Trophoblast cell (in vitro differentiated cells and primary cell): ENCODE data around the gene RAB33B.

Experiments
- DNase-seq, 2 donors: peaks; one replicate each; pipeline ENCODE4 v3.0.0-alpha.2; 2016
- H2AFZ ChIP-seq: 2 replicates; pipeline ENCODE4 v1.6.1; 2013; ENCODE audit warnings: low read length, moderate library complexity, mild to moderate bottlenecking; ENCODE audit not compliant: insufficient read depth, poor library complexity
- H2AK5ac ChIP-seq: 2 replicates; pipeline ENCODE4 v1.6.1; 2013; ENCODE audit warnings: mild to moderate bottlenecking, low read length
- H2BK120ac ChIP-seq: 2 replicates; pipeline ENCODE4 v1.6.1; 2013; ENCODE audit warnings: low read length, mild to moderate bottlenecking, moderate library complexity; ENCODE audit not compliant: insufficient read depth, poor library complexity
- H2BK12ac ChIP-seq: 2 replicates; pipeline ENCODE4 v1.6.1; 2013; ENCODE audit warnings: mild to moderate bottlenecking, low read length, moderate library complexity
- H2BK5ac ChIP-seq: 2 replicates; pipeline ENCODE4 v1.6.1; 2013; ENCODE audit warnings: low read length, low read depth, moderate library complexity, mild to moderate bottlenecking; ENCODE audit not compliant: poor library complexity
- H3K14ac ChIP-seq: 2 replicates; pipeline ENCODE4 v1.6.1; 2013; ENCODE audit warnings: mild to moderate bottlenecking, low read length
- H3K18ac ChIP-seq: 2 replicates; pipeline ENCODE4 v1.6.1; 2013; ENCODE audit warnings: mild to moderate bottlenecking, low read length
- H3K23ac ChIP-seq: 2 replicates; pipeline ENCODE4 v1.6.1; 2013; ENCODE audit warnings: low read length
- H3K27ac ChIP-seq: 2 replicates; pipeline ENCODE4 v1.5.1; 2013; ENCODE audit warnings: low read depth, mild to moderate bottlenecking, inconsistent platforms, low read length, moderate library complexity
- H3K27me3 ChIP-seq: 2 replicates; pipeline ENCODE4 v1.6.1; 2013; ENCODE audit warnings: inconsistent platforms, mild to moderate bottlenecking, low read length, moderate library complexity; ENCODE audit not compliant: insufficient read depth
- H3K36me3 ChIP-seq, 2 experiments: 1 replicate in 1 of 2; 2 replicates in 1 of 2; pipeline ENCODE4 v1.6.1; 2013; ENCODE audit warnings: low read length in 2 of 2, mild to moderate bottlenecking in 2 of 2, moderate library complexity in 1 of 2; ENCODE audit not compliant: insufficient read depth in 2 of 2, control insufficient read depth in 1 of 2
- H3K4ac ChIP-seq: 2 replicates; pipeline ENCODE4 v1.6.1; 2013; ENCODE audit warnings: low read depth, mild to moderate bottlenecking, low read length, moderate library complexity
- H3K4me1 ChIP-seq, 2 experiments: 1 replicate in 1 of 2; 2 replicates in 1 of 2; pipeline ENCODE4 v1.6.1; 2013; ENCODE audit warnings: low read length in 2 of 2, mild to moderate bottlenecking in 2 of 2, moderate library complexity in 1 of 2; ENCODE audit not compliant: insufficient read depth in 2 of 2, control insufficient read depth in 1 of 2
- H3K4me2 ChIP-seq: 2 replicates; pipeline ENCODE4 v1.6.1; 2013; ENCODE audit warnings: inconsistent platforms, mild to moderate bottlenecking, low read length, moderate library complexity
- H3K4me3 ChIP-seq: 2 replicates; pipeline ENCODE4 v1.5.1; 2013; ENCODE audit warnings: mild to moderate bottlenecking, low read depth, low read length, inconsistent platforms
- H3K79me1 ChIP-seq: one replicate; pipeline ENCODE4 v1.6.1; 2013; ENCODE audit warnings: low read length
- H3K79me2 ChIP-seq: 2 replicates; pipeline ENCODE4 v1.6.1; 2013; ENCODE audit warnings: low read length, mild to moderate bottlenecking; ENCODE audit not compliant: control insufficient read depth, insufficient read depth, poor library complexity
- H3K9ac ChIP-seq: 2 replicates; pipeline ENCODE4 v1.6.1; 2013; ENCODE audit warnings: mild to moderate bottlenecking, low read length
- H3K9me3 ChIP-seq: 2 replicates; pipeline ENCODE4 v1.6.1; 2013; ENCODE audit warnings: low read depth, mild to moderate bottlenecking, control low read depth, inconsistent platforms, low read length; ENCODE audit not compliant: insufficient read depth
- H4K12ac ChIP-seq: 2 replicates; pipeline ENCODE4 v1.6.1; 2013; ENCODE audit warnings: low read depth, mild to moderate bottlenecking, low read length, moderate library complexity
- H4K8ac ChIP-seq: 2 replicates; pipeline ENCODE4 v1.6.1; 2013; ENCODE audit warnings: low read depth, mild to moderate bottlenecking, low read length, moderate library complexity
- H4K91ac ChIP-seq: one replicate; pipeline ENCODE4 v1.6.1; 2013; ENCODE audit warnings: low read depth, mild to moderate bottlenecking, low read length, moderate library complexity
- WGBS: extraction: QIAGEN DNeasy Blood & Tissue Kit; methylation state at CpG from one replicate; pipeline ENCODE4 v1.1.7; 2013; ENCODE audit warnings: missing lambda C conversion rate; ENCODE audit not compliant: insufficient read length, insufficient coverage; ENCODE audit errors: extremely low coverage; 5-methylcytosine and 5-hydroxymethylcytosine counted together

The RAB33B gene

DNA sequence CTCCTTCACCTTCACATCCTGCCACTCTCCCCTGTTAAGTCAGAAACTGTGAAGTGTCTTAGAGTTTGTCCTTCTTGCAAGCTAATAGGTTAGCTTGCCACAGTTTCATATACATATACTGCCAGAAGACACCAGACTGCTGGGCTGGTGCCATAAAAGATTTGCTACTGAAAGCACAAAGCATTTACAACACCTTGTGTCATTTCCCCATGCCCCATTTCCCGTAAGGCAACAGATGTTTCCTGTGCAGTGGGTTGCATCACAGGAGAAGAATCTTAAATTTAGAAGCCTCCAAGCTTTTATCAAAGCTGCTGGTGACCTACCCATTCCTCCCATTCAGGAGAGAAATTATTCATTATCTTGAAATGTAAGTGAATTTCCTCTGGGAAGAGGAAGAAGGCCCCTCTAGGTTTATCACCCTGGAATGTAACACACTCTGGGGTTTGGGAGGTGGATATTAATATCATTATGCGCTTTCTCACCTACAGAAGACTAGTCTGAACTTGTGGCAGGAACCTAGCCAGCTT lies 34.5 kb upstream of the RAB33B start:
- Histone ChIP-seq H3K14ac (no peak overlapping the region), H4K12ac (no peak overlapping the region), H3K27ac (no peak overlapping the region), H3K79me2 (no peaks in the 10 kb centered on the region), H2AFZ (no peak overlapping the region), H2BK120ac (no peak overlapping the region), H3K4me2 (no peak overlapping the region), H3K36me3 (no peaks in the 10 kb centered on the region), H3K4me1 (no peaks in the 10 kb centered on the region), H3K9ac (no peak overlapping the region), H3K79me1 (no peaks in the 10 kb centered on the region), H3K27me3 (no peaks in the 10 kb centered on the region), H3K4ac (no peak overlapping the region), H3K23ac (no peak overlapping the region), H3K18ac (no peak overlapping the region), H2BK12ac (no peak overlapping the region), H4K8ac (no peak overlapping the region), H2AK5ac (no peak overlapping the region), H3K4me3 (no peak overlapping the region), H2BK5ac (no peak overlapping the region), H3K9me3 (no peaks in the 10 kb centered on the region), H4K91ac (no peak overlapping the region)
- DNase-seq, result peak; percentile 65 to 84
- WGBS, result no CpG with 5 or more reads among the region's 2 CpGs

DNA sequence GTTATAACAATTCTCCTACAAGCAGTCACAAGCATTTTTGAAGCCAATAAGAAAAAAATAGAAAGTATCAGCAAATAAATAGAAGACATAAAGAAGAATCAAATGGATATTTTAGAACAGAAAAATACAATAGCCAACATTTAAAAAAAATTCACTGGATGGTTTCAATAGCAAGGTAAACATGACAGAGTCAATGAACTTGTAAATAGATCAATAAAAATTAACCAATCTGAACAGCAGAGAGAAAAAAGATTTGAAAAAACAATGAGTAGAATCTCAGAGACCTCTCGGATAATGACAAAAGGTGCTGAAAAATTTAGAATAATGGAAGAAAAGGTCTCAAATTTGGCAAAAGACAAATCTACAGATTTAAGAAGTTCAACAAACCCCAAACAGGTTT lies 33.3 kb upstream of the RAB33B start:
- no peak overlapping the region for H4K8ac ChIP-seq
- H3K9me3 ChIP-seq, result no peaks in the 10 kb centered on the region
- H3K23ac ChIP-seq, result no peak overlapping the region
- H3K27me3 ChIP-seq, result no peaks in the 10 kb centered on the region
- H2AK5ac ChIP-seq, result no peak overlapping the region
- H4K12ac ChIP-seq, result no peak overlapping the region
- DNase-seq, result no peak
- H2BK120ac ChIP-seq, result no peak overlapping the region
- no peak overlapping the region for H4K91ac ChIP-seq
- no peaks in the 10 kb centered on the region for H3K79me1 ChIP-seq
- no CpG with 5 or more reads among the region's 1 CpG for WGBS
- no peaks in the 10 kb centered on the region for H3K79me2 ChIP-seq
- H3K27ac ChIP-seq, result no peak overlapping the region
- H2BK5ac ChIP-seq, result no peak overlapping the region
- no peak overlapping the region for H3K14ac ChIP-seq
- H3K4me1 ChIP-seq, result no peaks in the 10 kb centered on the region
- no peak overlapping the region for H3K4ac ChIP-seq
- H3K36me3 ChIP-seq, result no peaks in the 10 kb centered on the region
- no peak overlapping the region for H3K4me2 ChIP-seq
- H3K18ac ChIP-seq, result no peak overlapping the region
- no peak overlapping the region for H2BK12ac ChIP-seq
- no peak overlapping the region for H3K9ac ChIP-seq
- H3K4me3 ChIP-seq, result no peak overlapping the region
- H2AFZ ChIP-seq, result no peak overlapping the region

DNA sequence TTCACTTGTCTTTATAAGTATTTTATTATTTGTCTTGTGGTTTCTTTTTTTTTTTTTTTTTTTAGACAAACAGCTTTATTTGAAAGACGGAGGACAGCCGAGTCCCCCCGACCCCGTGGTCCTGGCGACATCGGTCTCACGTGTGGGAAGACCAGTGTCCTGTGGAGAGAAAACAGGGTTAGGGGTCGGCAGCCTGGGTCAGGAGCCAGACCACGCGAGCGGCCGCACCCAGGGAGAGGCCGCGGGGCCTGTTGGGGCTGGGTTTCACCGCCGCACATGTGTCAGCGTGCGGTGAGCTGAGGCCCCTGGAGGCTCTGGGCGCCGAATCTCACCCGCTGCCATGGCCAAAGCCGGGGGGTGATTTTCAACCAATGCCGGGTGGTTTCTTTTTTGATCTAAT lies 17.8 kb upstream of the RAB33B start:
- Histone ChIP-seq H3K4me2 (no peak overlapping the region), H3K18ac (no peak overlapping the region), H2AFZ (no peak overlapping the region), H3K27me3 (no peaks in the 10 kb centered on the region), H3K4me3 (no peak overlapping the region), H4K91ac (no peak overlapping the region), H2AK5ac (no peak overlapping the region), H3K9me3 (peaks cover 4% of the 10 kb centered on the region), H3K27ac (no peak overlapping the region), H3K9ac (no peak overlapping the region), H2BK12ac (no peak overlapping the region), H3K14ac (no peak overlapping the region), H3K23ac (no peak overlapping the region), H2BK120ac (no peak overlapping the region), H3K36me3 (peaks cover 5 to 6% of the 10 kb centered on the region in 2 experiments), H3K4me1 (peaks cover 0 to 3% of the 10 kb centered on the region in 2 experiments), H4K8ac (no peak overlapping the region), H4K12ac (no peak overlapping the region), H3K4ac (no peak overlapping the region), H3K79me1 (no peaks in the 10 kb centered on the region), H2BK5ac (no peak overlapping the region), H3K79me2 (no peaks in the 10 kb centered on the region)
- WGBS, result no CpG with 5 or more reads among the region's 23 CpGs
- no peak for DNase-seq

DNA sequence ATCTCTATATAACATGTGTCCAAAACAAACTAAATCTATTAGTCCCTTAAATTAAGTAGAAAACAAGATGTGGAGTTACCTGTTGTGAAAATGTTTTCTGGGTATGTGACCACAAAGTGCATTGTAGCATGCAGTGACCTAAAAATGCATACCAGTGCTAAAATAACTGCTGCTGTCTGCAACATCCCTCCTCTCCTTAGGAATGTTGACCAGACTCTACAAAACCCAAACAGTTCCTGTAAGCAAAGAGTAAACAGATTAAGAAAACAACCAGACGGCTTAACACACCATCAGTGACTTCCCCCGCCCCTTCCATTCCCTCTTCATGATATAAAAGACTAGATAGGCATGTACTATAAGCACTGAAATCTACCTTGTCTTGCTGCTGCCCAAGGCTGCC lies 15.8 kb upstream of the RAB33B start:
- H3K27me3 ChIP-seq, result no peaks in the 10 kb centered on the region
- H3K4ac ChIP-seq, result no peak overlapping the region
- no peak overlapping the region for H4K91ac ChIP-seq
- H2BK120ac ChIP-seq, result no peak overlapping the region
- H3K79me1 ChIP-seq, result no peaks in the 10 kb centered on the region
- H3K36me3 ChIP-seq, result peaks cover 3 to 6% of the 10 kb centered on the region in 2 experiments
- H2BK12ac ChIP-seq, result no peak overlapping the region
- H3K9ac ChIP-seq, result no peak overlapping the region
- DNase-seq, result no peak
- no peak overlapping the region for H2BK5ac ChIP-seq
- no peak overlapping the region for H2AFZ ChIP-seq
- no peak overlapping the region for H3K18ac ChIP-seq
- H3K14ac ChIP-seq, result no peak overlapping the region
- H3K79me2 ChIP-seq, result no peaks in the 10 kb centered on the region
- no peak overlapping the region for H3K4me3 ChIP-seq
- H4K8ac ChIP-seq, result no peak overlapping the region
- no peak overlapping the region for H3K4me2 ChIP-seq
- peaks cover 0 to 3% of the 10 kb centered on the region in 2 experiments for H3K4me1 ChIP-seq
- no CpG with 5 or more reads among the region's 2 CpGs for WGBS
- H3K27ac ChIP-seq, result peak overlapping the region; percentile 52
- H3K9me3 ChIP-seq, result peaks cover 3% of the 10 kb centered on the region
- H4K12ac ChIP-seq, result no peak overlapping the region
- H2AK5ac ChIP-seq, result no peak overlapping the region
- no peak overlapping the region for H3K23ac ChIP-seq
